Ovary (tissue), 3 donors: ENCODE measurements around the gene TMEM185B.

Experiments used
- CTCF ChIP-seq, 3 donors: fragments of 450-650 bp in 2 of 3; fragments of 200-600 bp in 1 of 3; IDR thresholded peaks; one replicate each; pipeline versions ENCODE4 v1.5.1 to v1.8.0; 2016 to 2022; ENCODE audit warnings: antibody characterized with exemption in 3 of 3, mild to moderate bottlenecking in 1 of 3
- EP300 ChIP-seq: sonication (generic); formaldehyde crosslinking; IDR thresholded peaks from one replicate; pipeline ENCODE4 v1.6.1; 2017; ENCODE audit warnings: antibody characterized with exemption
- POLR2A ChIP-seq: fragments of 450-650 bp; IDR thresholded peaks from one replicate; pipeline ENCODE4 v1.6.1; 2017; ENCODE audit warnings: antibody characterized with exemption, mild to moderate bottlenecking, moderate library complexity
- donor health status: DM: no; HTN: no; CAD: no.

- TF ChIP-seq POLR2A (no peak), CTCF (IDR thresholded peaks at IDR 0.05) (no peak), EP300 (no peak)
These were observed 5.0 kb downstream of the TMEM185B start for GRCh38 chr2:120218181-120218580.
